GM12892 (cell line): ENCODE data around the gene KIRREL3.

Source experiments
- DNase-seq: peaks from one replicate; pipeline ENCODE4 v3.0.0; 2011; ENCODE audit not compliant: insufficient read length
- FAIRE-seq: peaks from 2 replicates; lab custom pipeline; 2011; peaks lifted over from hg19 to GRCh38; lab: Jason Lieb, UNC
- POLR2A ChIP-seq: IDR thresholded peaks from 2 replicates; pipeline ENCODE4 v1.6.1; 2011; ENCODE audit warnings: low read depth, low read length, control low read depth
- POLR2AphosphoS5 ChIP-seq: IDR thresholded peaks from 2 replicates; pipeline ENCODE4 v1.6.1; 2011; ENCODE audit warnings: low read depth, low read length, control low read depth
- TAF1 ChIP-seq: IDR thresholded peaks from 2 replicates; pipeline ENCODE4 v1.6.1; 2011; ENCODE audit warnings: low read depth, mild to moderate bottlenecking, control low read depth, low read length, borderline replicate concordance

The KIRREL3 gene

GRCh38 chr11:127027000-127027399 is 26.4 kb upstream of the KIRREL3 start:
- no peak for FAIRE-seq
- no peak for DNase-seq
- TF ChIP-seq POLR2A: no peak
- TF ChIP-seq TAF1: no peak
- TF ChIP-seq POLR2AphosphoS5: no peak

DNA sequence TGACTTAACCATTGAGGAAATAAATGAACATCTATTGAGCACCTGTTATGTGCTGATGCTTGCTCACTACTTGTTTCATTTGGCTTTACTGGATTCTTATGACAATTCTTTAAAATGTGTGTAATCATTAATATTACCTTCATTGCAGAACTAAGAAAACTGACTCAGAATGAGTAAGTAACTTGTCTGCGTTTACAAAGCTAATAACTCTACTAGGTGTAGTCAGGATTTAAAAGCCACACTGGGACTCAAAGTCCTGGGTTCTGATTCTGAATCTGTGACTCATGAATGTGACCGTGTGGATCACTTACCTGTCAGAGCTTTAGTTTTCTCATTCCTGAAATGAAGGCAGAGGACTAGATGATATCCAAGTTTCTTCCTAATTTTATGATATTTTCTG is 23.4 kb upstream of the KIRREL3 start:
- TF ChIP-seq POLR2A (no peak), POLR2AphosphoS5 (no peak), TAF1 (no peak)
- DNase-seq (no peak), FAIRE-seq (no peak)

- FAIRE-seq: no peak
- no peak for TF ChIP-seq TAF1
- no peak for TF ChIP-seq POLR2A
- no peak for TF ChIP-seq POLR2AphosphoS5
Measured at GRCh38 chr11:127018683-127019279, 18.2 kb upstream of the KIRREL3 start.

DNA sequence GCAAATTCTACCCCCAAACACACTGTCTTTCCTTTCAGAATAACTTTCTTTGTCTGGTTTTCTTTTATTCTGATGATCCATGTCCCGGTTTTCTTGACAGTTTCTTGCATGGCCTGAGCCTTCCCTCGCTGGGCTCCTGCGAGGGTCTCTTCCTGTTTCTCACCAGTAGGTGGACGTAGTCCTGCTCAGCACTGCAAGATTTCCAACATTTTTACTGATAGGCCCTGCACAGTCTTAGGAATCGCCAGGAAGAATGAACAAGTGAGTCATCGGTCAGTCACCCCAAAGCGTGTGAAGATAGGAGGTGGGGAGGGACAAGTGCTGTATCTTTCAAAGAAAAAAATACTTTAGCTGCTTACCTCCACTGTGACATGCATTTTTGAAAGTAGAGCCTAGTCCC is 16.9 kb upstream of the KIRREL3 start:
- DNase-seq (no peak), FAIRE-seq (no peak)
- TF ChIP-seq TAF1 (no peak), POLR2A (no peak)

More at GRCh38 chr11:127018683-127019279, 18.2 kb upstream of the KIRREL3 start:
- DNase-seq: no peak

GRCh38 chr11:127013550-127013949 is 13.0 kb upstream of the KIRREL3 start:
- TF ChIP-seq TAF1 (no peak), POLR2A (no peak), POLR2AphosphoS5 (no peak)
- no peak for FAIRE-seq
- DNase-seq: no peak

DNA sequence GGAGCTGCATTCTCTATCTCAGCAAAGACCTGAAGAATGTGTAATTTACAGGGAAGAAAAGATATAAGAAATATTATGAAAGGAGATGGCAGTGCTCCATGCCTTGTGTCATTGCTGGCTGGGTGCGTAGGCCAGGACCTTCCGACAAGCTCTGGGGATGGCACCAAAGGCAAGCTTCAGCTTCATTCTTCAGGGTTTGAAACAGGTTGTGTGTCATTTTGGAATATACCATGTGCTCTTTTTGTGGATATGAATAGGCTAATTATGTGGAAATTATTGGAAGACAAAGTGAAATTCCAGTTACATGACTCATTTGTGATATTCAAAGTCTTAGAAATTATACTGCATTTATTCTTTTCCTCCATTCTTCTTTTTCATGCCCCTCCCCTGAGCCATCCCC is 5.7 kb upstream of the KIRREL3 start:
- no peak for DNase-seq
- FAIRE-seq: no peak
- TF ChIP-seq TAF1: no peak
- no peak for TF ChIP-seq POLR2AphosphoS5
- no peak for TF ChIP-seq POLR2A

GRCh38 chr11:127003260-127003981 is 2.9 kb upstream of the KIRREL3 start:
- DNase-seq (no peak), FAIRE-seq (no peak)
- TF ChIP-seq POLR2AphosphoS5: no peak
- no peak for TF ChIP-seq TAF1
- TF ChIP-seq POLR2A: no peak

- no peak for TF ChIP-seq POLR2AphosphoS5
- TF ChIP-seq TAF1: no peak
- TF ChIP-seq POLR2A: no peak
- DNase-seq: no peak
- FAIRE-seq: no peak
Measured at GRCh38 chr11:127002669-127003259, 2.2 kb upstream of the KIRREL3 start.

GRCh38 chr11:127000981-127001380 is 411 bp upstream of the KIRREL3 start:
- DNase-seq (no peak), FAIRE-seq (no peak)
- no peak for TF ChIP-seq POLR2AphosphoS5
- no peak for TF ChIP-seq POLR2A
- TF ChIP-seq TAF1: no peak

GRCh38 chr11:126999366-126999765 is 1.2 kb downstream of the KIRREL3 start:
- TF ChIP-seq POLR2AphosphoS5: no peak
- TF ChIP-seq POLR2A: no peak
- no peak for TF ChIP-seq TAF1
- no peak for FAIRE-seq

DNA sequence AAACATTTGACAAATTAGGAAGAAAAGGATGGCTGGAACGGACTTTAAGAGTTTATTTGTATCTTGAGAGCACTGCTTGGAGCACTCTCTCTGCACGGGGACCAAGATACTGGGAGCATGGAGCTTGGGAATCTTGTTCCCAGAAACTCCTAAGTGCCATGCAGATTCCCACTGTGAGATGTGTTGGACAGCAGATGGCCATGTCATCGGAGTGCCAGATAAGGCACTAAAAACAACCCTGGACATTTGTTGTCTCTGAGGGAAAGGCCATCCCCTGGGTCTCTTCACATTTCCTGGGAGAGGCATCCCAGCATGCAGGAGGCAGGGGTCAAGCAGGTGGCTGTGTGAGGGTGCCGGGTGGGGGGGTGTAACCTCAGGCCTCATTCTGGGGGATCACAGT is 2.9 kb downstream of the KIRREL3 start:
- no peak for FAIRE-seq
- no peak for TF ChIP-seq POLR2A
- TF ChIP-seq TAF1: no peak
- TF ChIP-seq POLR2AphosphoS5: no peak
- no peak for DNase-seq

More at GRCh38 chr11:126999366-126999765, 1.2 kb downstream of the KIRREL3 start:
- no peak for DNase-seq

DNA sequence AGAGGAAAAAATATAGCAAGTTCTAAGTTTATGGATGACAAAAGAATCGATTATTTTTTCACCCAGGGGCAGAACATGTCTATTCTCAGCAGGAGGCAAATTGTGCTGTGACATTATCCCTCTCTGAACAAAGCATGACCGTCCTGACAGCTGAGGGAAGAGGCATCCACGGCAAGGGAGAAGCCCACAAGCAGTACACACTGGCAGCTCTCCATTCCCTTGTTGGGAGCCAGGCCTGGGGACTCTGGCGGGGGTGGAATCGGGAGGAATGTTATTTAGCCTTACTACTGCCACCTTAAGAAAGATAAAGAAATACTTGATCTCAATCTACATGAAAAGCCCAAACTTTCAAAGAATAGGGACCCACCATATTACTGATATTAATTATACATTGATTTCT is 3.4 kb downstream of the KIRREL3 start:
- TF ChIP-seq POLR2AphosphoS5: no peak
- TF ChIP-seq TAF1: no peak
- no peak for TF ChIP-seq POLR2A
- DNase-seq: no peak
- no peak for FAIRE-seq

GRCh38 chr11:126996036-126996804 is 4.3 kb downstream of the KIRREL3 start:
- FAIRE-seq (no peak), DNase-seq (no peak)

More at GRCh38 chr11:126996036-126996804, 4.3 kb downstream of the KIRREL3 start:
- TF ChIP-seq TAF1 (no peak), POLR2A (no peak), POLR2AphosphoS5 (no peak)
